Hepatocyte (in vitro differentiated cells): ENCODE measurements around the gene ALDH1A3. TPM values are rescaled to one million over a fixed set of nuclear protein-coding genes. Genes with fewer than 3 reads are reported as not detected.

Experiments used
- DNase-seq: peaks from one replicate; pipeline ENCODE4 v3.0.0-alpha.2; 2016; ENCODE audit warnings: low spot score
- H2AFZ ChIP-seq: fragments of 200-600 bp; sonication (generic); 2 replicates; pipeline ENCODE4 v1.6.0; 2016; ENCODE audit warnings: antibody characterized with exemption, mild to moderate bottlenecking
- H3K27ac ChIP-seq: fragments of 200-600 bp; sonication (generic); 2 replicates; pipeline ENCODE4 v1.5.1; 2016; ENCODE audit warnings: mild to moderate bottlenecking
- H3K27me3 ChIP-seq: fragments of 200-600 bp; sonication (generic); 2 replicates; pipeline ENCODE4 v1.6.1; 2016
- H3K36me3 ChIP-seq: fragments of 200-600 bp; sonication (generic); replicated peaks from 2 replicates; pipeline ENCODE4 v1.5.1; 2016; ENCODE audit warnings: low read depth; ENCODE audit not compliant: insufficient read depth
- H3K4me1 ChIP-seq: fragments of 200-600 bp; sonication (generic); 2 replicates; pipeline ENCODE4 v1.5.1; 2016; ENCODE audit warnings: mild to moderate bottlenecking, moderate library complexity; ENCODE audit not compliant: insufficient read depth
- H3K4me2 ChIP-seq: fragments of 200-600 bp; sonication (generic); 2 replicates; pipeline ENCODE4 v1.6.0; 2016
- H3K4me3 ChIP-seq: fragments of 200-600 bp; sonication (generic); 2 replicates; pipeline ENCODE4 v1.5.1; 2016; ENCODE audit warnings: mild to moderate bottlenecking
- H3K79me2 ChIP-seq: fragments of 200-600 bp; sonication (generic); 2 replicates; pipeline ENCODE4 v1.6.0; 2017; ENCODE audit warnings: mild to moderate bottlenecking
- H3K9me2 ChIP-seq: fragments of 200-600 bp; sonication (generic); replicated peaks from 2 replicates; pipeline ENCODE4 v1.6.0; 2017; ENCODE audit warnings: mild to moderate bottlenecking; ENCODE audit not compliant: insufficient read depth
- H3K9me3 ChIP-seq: fragments of 200-600 bp; sonication (generic); 2 replicates; pipeline ENCODE4 v1.5.1; 2016; ENCODE audit warnings: low read depth, mild to moderate bottlenecking
- H4K20me1 ChIP-seq: fragments of 200-600 bp; sonication (generic); 2 replicates; pipeline ENCODE4 v1.6.0; 2016; ENCODE audit warnings: mild to moderate bottlenecking; ENCODE audit not compliant: insufficient read depth, poor library complexity, severe bottlenecking
- EZH2 ChIP-seq: fragments of 200-600 bp; sonication (generic); IDR thresholded peaks from 2 replicates; pipeline ENCODE4 v1.6.1; 2016; ENCODE audit warnings: antibody characterized with exemption, mild to moderate bottlenecking, borderline replicate concordance
- EZH2phosphoT487 ChIP-seq: fragments of 200-600 bp; sonication (generic); IDR thresholded peaks from one replicate; pipeline ENCODE4 v1.6.1; 2018; ENCODE audit warnings: antibody characterized with exemption, mild to moderate bottlenecking, low read depth, moderate library complexity; ENCODE audit not compliant: unreplicated experiment, severe bottlenecking
- WGBS: methylation state at CpG from one replicate; pipeline ENCODE4 v1.1.6; 2016; ENCODE audit warnings: low lambda C conversion rate; ENCODE audit errors: missing lambda C conversion rate; 5-methylcytosine and 5-hydroxymethylcytosine counted together
- polyA plus RNA-seq: library from polyadenylated mRNA; unstranded; fragments of >200 nt; fragmentation: Nextera tagmentation; extraction: Ambion mirVana; gene quantifications from 2 replicates; pipeline ENCODE4 v1.2.1, GENCODE V29; 2016
- total RNA-seq: library from RNA; depleted of rRNA; stranded (reverse); fragments of >200 nt; gene quantifications from 2 replicates; pipeline ENCODE4 v1.2.3, GENCODE V29; 2014
- TF ChIP-seq, protein P1 (sequence below): fragments of 200-600 bp; sonication (generic); IDR thresholded peaks from 2 replicates; pipeline ENCODE4 v1.5.1; 2016; ENCODE audit warnings: antibody characterized with exemption, mild to moderate bottlenecking; ENCODE audit not compliant: poor library complexity

Gene ALDH1A3
- total and polyA plus RNA-seq, 2 experiments from 2014 or later = 6.8 to 20.5 TPM

GRCh38 chr15:100911086-100911485 lies 31.5 kb downstream of the ALDH1A3 start:
- no peak overlapping the region for H2AFZ ChIP-seq
- no peaks in the 10 kb centered on the region for H4K20me1 ChIP-seq
- H3K9me2 ChIP-seq = no peaks in the 10 kb centered on the region
- H3K4me2 ChIP-seq = no peak overlapping the region
- peaks cover 3% of the 10 kb centered on the region for H3K9me3 ChIP-seq
- H3K36me3 ChIP-seq = no peaks in the 10 kb centered on the region
- H3K27ac ChIP-seq = no peak overlapping the region
- H3K4me3 ChIP-seq = no peak overlapping the region
- 95% methylated on average over 10 of the region's 10 CpGs for WGBS
- TF ChIP-seq EZH2phosphoT487 (no peak), EZH2 (no peak)
- TF ChIP-seq, protein P1, sequence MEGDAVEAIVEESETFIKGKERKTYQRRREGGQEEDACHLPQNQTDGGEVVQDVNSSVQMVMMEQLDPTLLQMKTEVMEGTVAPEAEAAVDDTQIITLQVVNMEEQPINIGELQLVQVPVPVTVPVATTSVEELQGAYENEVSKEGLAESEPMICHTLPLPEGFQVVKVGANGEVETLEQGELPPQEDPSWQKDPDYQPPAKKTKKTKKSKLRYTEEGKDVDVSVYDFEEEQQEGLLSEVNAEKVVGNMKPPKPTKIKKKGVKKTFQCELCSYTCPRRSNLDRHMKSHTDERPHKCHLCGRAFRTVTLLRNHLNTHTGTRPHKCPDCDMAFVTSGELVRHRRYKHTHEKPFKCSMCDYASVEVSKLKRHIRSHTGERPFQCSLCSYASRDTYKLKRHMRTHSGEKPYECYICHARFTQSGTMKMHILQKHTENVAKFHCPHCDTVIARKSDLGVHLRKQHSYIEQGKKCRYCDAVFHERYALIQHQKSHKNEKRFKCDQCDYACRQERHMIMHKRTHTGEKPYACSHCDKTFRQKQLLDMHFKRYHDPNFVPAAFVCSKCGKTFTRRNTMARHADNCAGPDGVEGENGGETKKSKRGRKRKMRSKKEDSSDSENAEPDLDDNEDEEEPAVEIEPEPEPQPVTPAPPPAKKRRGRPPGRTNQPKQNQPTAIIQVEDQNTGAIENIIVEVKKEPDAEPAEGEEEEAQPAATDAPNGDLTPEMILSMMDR = no peak
- H3K4me1 ChIP-seq = no peaks in the 10 kb centered on the region
- no peaks in the 10 kb centered on the region for H3K27me3 ChIP-seq
- DNase-seq = no peak
- H3K79me2 ChIP-seq = no peaks in the 10 kb centered on the region

DNA sequence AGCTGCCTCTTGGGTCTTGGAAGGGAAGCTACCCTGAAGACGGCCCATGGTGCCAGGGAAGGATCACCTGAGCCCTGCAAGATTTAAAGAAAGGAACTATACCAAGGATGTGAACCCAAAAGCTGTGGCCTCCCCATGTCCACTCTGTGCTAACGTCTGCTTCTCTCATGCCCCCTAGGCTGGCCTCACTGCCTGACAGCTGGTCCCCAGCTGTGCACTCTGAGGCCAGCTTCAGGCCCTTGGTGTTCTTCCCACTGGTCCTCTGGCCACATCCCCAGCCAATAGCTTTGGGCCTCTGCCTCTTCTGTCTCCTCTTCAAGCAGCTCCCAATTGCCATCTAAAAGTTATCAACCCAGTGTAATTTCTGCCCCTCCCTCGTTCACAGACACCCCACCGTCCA lies 34.3 kb downstream of the ALDH1A3 start:
- no peak overlapping the region for H3K4me3 ChIP-seq
- WGBS = 72% methylated on average over 4 of the region's 4 CpGs

GRCh38 chr15:100914876-100915275 lies 35.2 kb downstream of the ALDH1A3 start:
- 55% methylated on average over 6 of the region's 6 CpGs for WGBS

More for the DNA sequence above, 34.3 kb downstream of the ALDH1A3 start:
- Histone ChIP-seq H3K4me2 (no peak overlapping the region), H3K27ac (no peak overlapping the region), H4K20me1 (no peaks in the 10 kb centered on the region), H2AFZ (no peak overlapping the region), H3K36me3 (no peaks in the 10 kb centered on the region), H3K27me3 (peaks cover 8% of the 10 kb centered on the region), H3K9me3 (peaks cover 3% of the 10 kb centered on the region), H3K79me2 (no peaks in the 10 kb centered on the region), H3K4me1 (peaks cover 6% of the 10 kb centered on the region), H3K9me2 (no peaks in the 10 kb centered on the region)
- DNase-seq = no peak
- TF ChIP-seq, protein P1 = no peak
- TF ChIP-seq EZH2phosphoT487 (no peak), EZH2 (no peak)

More at GRCh38 chr15:100914876-100915275, 35.2 kb downstream of the ALDH1A3 start:
- Histone ChIP-seq H3K9me3 (peaks cover 3% of the 10 kb centered on the region), H3K4me2 (no peak overlapping the region), H3K27me3 (peaks cover 13% of the 10 kb centered on the region), H3K27ac (no peak overlapping the region), H2AFZ (no peak overlapping the region), H3K79me2 (no peaks in the 10 kb centered on the region), H3K4me3 (no peak overlapping the region), H4K20me1 (no peaks in the 10 kb centered on the region), H3K9me2 (no peaks in the 10 kb centered on the region), H3K36me3 (no peaks in the 10 kb centered on the region), H3K4me1 (peaks cover 6% of the 10 kb centered on the region)
- TF ChIP-seq EZH2phosphoT487 = no peak
- no peak for TF ChIP-seq EZH2
- TF ChIP-seq, protein P1 = peak; percentile 19
- DNase-seq = no peak
